Ovary (tissue), 9 donors: Measurements from ENCODE around the gene USP24. TPM values are rescaled to one million over a fixed set of nuclear protein-coding genes. Genes with fewer than 3 reads are reported as not detected.
"Not testable (repeated sequence)": the region's sequence is repeated elsewhere in the genome, so short reads cannot be mapped to it uniquely, and the experiment has no call there.

ENCODE experiments used
- DNase-seq, 5 donors: peaks; one replicate each; pipeline ENCODE4 v3.0.0-alpha.2; 2019 to 2020
- H3K27ac ChIP-seq, 2 donors: fragments of 200-600 bp; one replicate each; pipeline versions ENCODE4 v1.5.1 to v1.8.0; 2019 to 2022
- H3K27me3 ChIP-seq: fragments of 200-600 bp; one replicate; pipeline ENCODE4 v1.8.0; 2022
- H3K36me3 ChIP-seq: fragments of 200-600 bp; sonication (generic); one replicate; pipeline ENCODE4 v1.5.1; 2019
- H3K4me1 ChIP-seq: one replicate; pipeline ENCODE4 v1.8.1; 2013; ENCODE audit warnings: mild to moderate bottlenecking, moderate library complexity; ENCODE audit not compliant: insufficient read depth
- H3K4me3 ChIP-seq: fragments of 200-600 bp; sonication (generic); one replicate; pipeline ENCODE4 v1.5.1; 2017
- H3K9me3 ChIP-seq, 2 donors: fragments of 200-600 bp in 1 of 2; sonication (generic) in 1 of 2; one replicate each; pipeline versions ENCODE4 v1.5.1 to v1.8.1; 2013 to 2019; ENCODE audit warnings: mild to moderate bottlenecking in 1 of 2, moderate library complexity in 1 of 2
- EP300 ChIP-seq: sonication (generic); formaldehyde crosslinking; IDR thresholded peaks from one replicate; pipeline ENCODE4 v1.6.1; 2017; ENCODE audit warnings: antibody characterized with exemption
- POLR2A ChIP-seq: fragments of 450-650 bp; IDR thresholded peaks from one replicate; pipeline ENCODE4 v1.6.1; 2017; ENCODE audit warnings: antibody characterized with exemption, mild to moderate bottlenecking, moderate library complexity
- WGBS, 3 donors: extraction: QIAGEN DNeasy Blood & Tissue Kit in 1 of 3; methylation state at CpG; one replicate each; pipeline versions ENCODE4 v1.1.5 to v1.1.7; 2013 to 2017; 5-methylcytosine and 5-hydroxymethylcytosine counted together
- intact Hi-C, 4 donors: fragments of 100-400 bp; cut with DNase I; formaldehyde crosslinking; loops; one replicate each; pipeline versions ENCODE4 v1.11.0 to v1.15.1; 2022 to 2023
- polyA plus RNA-seq, 2 donors: library from polyadenylated mRNA; stranded (reverse); fragments of 200-250 nt in 1 of 2; fragments of 350-450 nt in 1 of 2; fragmentation: Illumina TruSeq in 1 of 2; extraction: RNeasy Lipid Tissue Mini Kit (QIAGEN cat#74804) in 1 of 2; gene quantifications; one replicate each; pipeline ENCODE4 v1.2.3, GENCODE V29; 2013 to 2014
- total RNA-seq, 7 donors: library from RNA; depleted of rRNA in 2 of 7; stranded (reverse); fragments of >200 nt in 2 of 7; fragmentation: NEBNext Ultra II Directional in 3 of 7; extraction: Animal tissue kit (Norgen Biotek cat#: 25700) in 3 of 7; gene quantifications; one replicate each; pipeline versions ENCODE4 v1.1.0 to v1.2.4, GENCODE V29; 2016 to 2023
- TF ChIP-seq, protein P1 (sequence below), 3 donors: fragments of 450-650 bp in 2 of 3; fragments of 200-600 bp in 1 of 3; IDR thresholded peaks; one replicate each; pipeline versions ENCODE4 v1.5.1 to v1.8.0; 2016 to 2022; ENCODE audit warnings: antibody characterized with exemption in 3 of 3, mild to moderate bottlenecking in 1 of 3
- donor health status: DM: no; HTN: no; CAD: no; lungs with moderate emphysema.
- donor health status: DM: no; HTN: no; CAD: no.
- donor health status: Bipolar disorder and iron deficiency.
- donor health status: DM: yes; HTN: yes; CAD: no.
- donor health status: DM: no; HTN: no; CAD: no.
- donor health status: DM: yes; HTN: yes; CAD: no.

The USP24 gene
- total and polyA plus RNA-seq, 9 donors, result 11.5 to 51.4 (median 33.5) TPM

DNA sequence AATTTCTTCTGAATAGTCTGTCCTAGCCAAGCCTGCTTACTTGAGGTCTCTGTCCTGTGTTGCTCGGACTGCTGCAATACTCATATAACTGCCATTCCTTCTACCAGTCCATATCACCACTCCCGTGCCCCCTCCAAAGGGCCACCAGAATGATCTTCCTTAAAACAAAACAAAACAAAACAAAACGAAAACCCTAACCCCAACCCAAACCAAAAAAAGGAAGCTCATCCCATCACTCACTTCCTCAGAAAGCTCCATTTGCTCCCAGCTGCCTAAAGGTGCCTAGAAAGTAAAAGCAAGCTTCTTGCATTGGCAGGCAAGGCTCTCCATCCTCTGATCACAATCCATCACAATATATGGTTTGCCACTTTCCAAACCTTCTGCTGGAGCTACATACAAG is 20.3 kb downstream of the USP24 start:
- Histone ChIP-seq H3K4me3 (no peak overlapping the region), H3K9me3 (no peaks in the 10 kb centered on the region), H3K4me1 (peaks cover 11% of the 10 kb centered on the region), H3K27me3 (no peaks in the 10 kb centered on the region), H3K27ac (no peak overlapping the region), H3K36me3 (no peaks in the 10 kb centered on the region)
- 86 to 89% (median 88%) methylated on average over 3 of the region's 3 CpGs for WGBS, 3 donors
- intact Hi-C loops, result no loop called here
- no peak for DNase-seq
- TF ChIP-seq EP300 (no peak), POLR2A (no peak)
- TF ChIP-seq, protein P1, sequence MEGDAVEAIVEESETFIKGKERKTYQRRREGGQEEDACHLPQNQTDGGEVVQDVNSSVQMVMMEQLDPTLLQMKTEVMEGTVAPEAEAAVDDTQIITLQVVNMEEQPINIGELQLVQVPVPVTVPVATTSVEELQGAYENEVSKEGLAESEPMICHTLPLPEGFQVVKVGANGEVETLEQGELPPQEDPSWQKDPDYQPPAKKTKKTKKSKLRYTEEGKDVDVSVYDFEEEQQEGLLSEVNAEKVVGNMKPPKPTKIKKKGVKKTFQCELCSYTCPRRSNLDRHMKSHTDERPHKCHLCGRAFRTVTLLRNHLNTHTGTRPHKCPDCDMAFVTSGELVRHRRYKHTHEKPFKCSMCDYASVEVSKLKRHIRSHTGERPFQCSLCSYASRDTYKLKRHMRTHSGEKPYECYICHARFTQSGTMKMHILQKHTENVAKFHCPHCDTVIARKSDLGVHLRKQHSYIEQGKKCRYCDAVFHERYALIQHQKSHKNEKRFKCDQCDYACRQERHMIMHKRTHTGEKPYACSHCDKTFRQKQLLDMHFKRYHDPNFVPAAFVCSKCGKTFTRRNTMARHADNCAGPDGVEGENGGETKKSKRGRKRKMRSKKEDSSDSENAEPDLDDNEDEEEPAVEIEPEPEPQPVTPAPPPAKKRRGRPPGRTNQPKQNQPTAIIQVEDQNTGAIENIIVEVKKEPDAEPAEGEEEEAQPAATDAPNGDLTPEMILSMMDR (IDR thresholded peaks at IDR 0.05), result no peak

DNA sequence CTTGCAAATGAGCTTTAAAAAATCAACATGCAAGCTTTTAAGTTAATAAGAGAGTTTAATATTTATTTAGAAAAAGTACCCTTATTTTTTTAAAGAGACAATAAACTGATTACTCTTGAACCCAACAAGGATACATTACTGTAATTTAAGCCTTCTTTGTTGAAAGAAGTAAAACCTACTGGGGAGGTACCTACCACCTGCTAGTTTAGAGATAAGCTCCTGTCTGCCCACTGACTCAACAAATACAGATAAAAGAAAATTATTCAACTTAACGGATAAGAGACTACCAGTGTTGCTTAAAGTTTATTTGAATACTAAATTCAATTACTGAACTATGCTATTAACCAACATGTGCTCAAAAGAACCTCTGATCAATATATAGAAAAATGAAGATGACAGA is 23.1 kb downstream of the USP24 start:
- Histone ChIP-seq H3K27ac (no peak overlapping the region), H3K9me3 (no peaks in the 10 kb centered on the region), H3K4me1 (peaks cover 13% of the 10 kb centered on the region), H3K4me3 (no peak overlapping the region), H3K27me3 (no peaks in the 10 kb centered on the region), H3K36me3 (no peaks in the 10 kb centered on the region)
- 40 to 64% (median 61%) methylated on average over 1 of the region's 1 CpG for WGBS, 3 donors
- no peak for TF ChIP-seq POLR2A
- no peak for TF ChIP-seq EP300
- TF ChIP-seq, protein P1 (IDR thresholded peaks at IDR 0.05), result no peak
- no peak for DNase-seq
- intact Hi-C loops, result no loop called here

DNA sequence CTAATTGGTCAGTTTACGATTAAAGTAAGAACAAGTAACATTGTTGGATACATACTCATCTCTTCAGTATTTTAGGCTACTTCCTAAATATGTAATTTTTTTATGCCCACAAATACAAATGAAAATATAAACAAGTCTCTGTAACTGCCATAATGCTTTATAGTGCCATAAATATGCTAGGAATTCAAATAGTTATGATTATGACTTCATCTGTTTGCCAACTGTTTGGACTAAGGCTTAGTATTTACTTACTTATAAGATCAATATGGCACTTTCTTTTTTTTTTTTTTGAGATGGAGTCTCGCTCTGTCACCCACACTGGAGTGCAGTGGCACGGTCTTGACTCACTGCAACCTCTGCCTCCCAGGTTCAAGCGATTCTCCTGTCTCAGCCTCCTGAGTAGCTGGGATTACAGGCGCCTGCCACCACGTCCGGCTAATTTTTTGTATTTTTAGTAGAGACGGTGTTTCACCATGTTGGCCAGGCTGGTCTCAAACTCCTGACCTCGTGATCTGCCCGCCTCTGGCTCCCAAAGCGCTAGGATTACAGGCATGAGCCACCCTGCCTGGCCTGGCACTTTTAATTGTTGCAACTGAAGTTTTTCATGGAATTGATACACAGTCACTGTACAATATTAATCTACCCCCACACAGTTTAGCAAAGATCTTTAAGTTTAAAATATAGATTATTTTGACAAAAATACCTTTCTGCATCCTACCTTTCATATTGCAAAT is 23.8 kb downstream of the USP24 start:
- 62 to 79% (median 73%) methylated on average over 11 of the region's 11 CpGs for WGBS, 3 donors

DNA sequence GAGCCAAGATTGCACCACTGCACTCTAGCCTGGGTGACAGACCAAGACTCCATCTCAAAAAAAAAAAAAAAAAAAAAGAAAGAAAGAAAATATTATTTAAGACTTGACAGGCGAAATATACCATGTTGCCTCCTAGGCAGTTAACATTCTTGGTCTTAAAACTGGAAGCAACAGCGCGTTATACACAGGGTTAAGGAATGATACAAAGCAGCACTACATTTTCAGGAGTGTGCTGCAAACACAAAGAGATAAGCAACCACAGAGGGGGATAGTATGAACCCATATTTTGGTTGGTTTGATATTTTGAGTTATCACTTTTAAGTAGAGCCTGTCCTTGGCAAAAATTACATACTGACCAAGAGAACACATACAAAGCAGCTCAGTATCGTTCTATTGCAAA is 25.1 kb downstream of the USP24 start:
- DNase-seq, result no peak
- TF ChIP-seq, protein P1 (IDR thresholded peaks at IDR 0.05), result no peak
- TF ChIP-seq POLR2A, result no peak
- no peak for TF ChIP-seq EP300
- no peaks in the 10 kb centered on the region for H3K9me3 ChIP-seq
- H3K27me3 ChIP-seq, result no peaks in the 10 kb centered on the region
- peaks cover 8% of the 10 kb centered on the region for H3K4me1 ChIP-seq
- no peak overlapping the region for H3K27ac ChIP-seq
- no peaks in the 10 kb centered on the region for H3K36me3 ChIP-seq
- WGBS, 3 donors, result 24 to 53% (median 40%) methylated on average over 4 of the region's 4 CpGs
- intact Hi-C loops, result no loop called here
- no peak overlapping the region for H3K4me3 ChIP-seq

More for the DNA sequence above, 23.8 kb downstream of the USP24 start:
- intact Hi-C loops, H3K27me3 ChIP-seq, H3K4me3 ChIP-seq, H3K4me1 ChIP-seq, H3K36me3 ChIP-seq, H3K9me3 ChIP-seq, H3K27ac ChIP-seq, DNase-seq: not testable (repeated sequence)

DNA sequence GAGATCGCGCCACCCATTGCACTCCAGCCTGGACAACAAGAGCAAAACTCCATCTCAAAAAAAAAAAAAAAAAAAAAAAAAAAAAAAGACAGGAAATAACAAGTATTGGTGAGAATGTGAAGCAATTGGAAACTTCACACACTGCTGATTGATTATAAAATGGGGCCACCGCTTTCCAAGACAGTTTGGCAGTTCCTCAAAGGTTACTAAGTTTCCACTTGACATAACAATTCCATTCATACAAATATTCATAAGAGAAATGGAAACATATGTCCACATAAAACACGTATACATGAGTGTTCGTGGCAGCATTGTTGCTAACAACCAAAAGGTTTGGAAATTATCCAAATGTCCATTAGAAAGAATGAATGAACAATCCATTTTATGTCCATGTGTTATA is 26.3 kb downstream of the USP24 start:
- no peak overlapping the region for H3K27ac ChIP-seq
- intact Hi-C loops, result no loop called here
- no peak for DNase-seq
- H3K9me3 ChIP-seq, result no peaks in the 10 kb centered on the region
- no peaks in the 10 kb centered on the region for H3K27me3 ChIP-seq
- H3K36me3 ChIP-seq, result no peaks in the 10 kb centered on the region
- H3K4me3 ChIP-seq, result no peak overlapping the region
- WGBS, 3 donors, result 93 to 95% (median 94%) methylated on average over 5 of the region's 5 CpGs
- TF ChIP-seq, protein P1 (IDR thresholded peaks at IDR 0.05), result no peak
- TF ChIP-seq POLR2A, result no peak
- no peak for TF ChIP-seq EP300
- peaks cover 6% of the 10 kb centered on the region for H3K4me1 ChIP-seq
